HG03378 (cell line): ENCODE results near the gene ASNS.

Experiments used
- ATAC-seq: cut with Tn5 transposase; IDR thresholded peaks from one replicate; pipeline ENCODE4 v1.9.1; 2021; ENCODE audit warnings: mild to moderate bottlenecking, moderate library complexity; ENCODE audit not compliant: unreplicated experiment

The ASNS gene

GRCh38 chr7:97842772-97843345 is 29.3 kb downstream of the ASNS start:
- no peak for ATAC-seq

- no peak for ATAC-seq
Observed at GRCh38 chr7:97842006-97842405, 30.2 kb downstream of the ASNS start.

GRCh38 chr7:97835296-97836138 is 36.7 kb downstream of the ASNS start:
- ATAC-seq = peak; percentile 90

- no peak for ATAC-seq
Observed at GRCh38 chr7:97819161-97819560, 53.0 kb downstream of the ASNS start.

GRCh38 chr7:97818066-97818663 is 54.0 kb downstream of the ASNS start:
- no peak for ATAC-seq
